ENCODE results near the gene RFFL.

GRCh38 chr17:35017021-35017420, 46.5 kb downstream of the RFFL start:
- no peak for TF ChIP-seq CTCF (IDR thresholded peaks at IDR 0.05; ENCODE audit: poor library complexity, severe bottlenecking)
- no peak for TF ChIP-seq EZH2 (IDR thresholded peaks at IDR 0.05; ENCODE audit: borderline replicate concordance, insufficient read depth, low read length, poor library complexity, severe bottlenecking)
- no peak for TF ChIP-seq MXI1 (conservative IDR thresholded peaks at IDR 0.05; ENCODE audit: poor library complexity, severe bottlenecking)
- TF ChIP-seq EP300 (conservative IDR thresholded peaks at IDR 0.05; ENCODE audit: poor library complexity, severe bottlenecking): no peak
- no peak for TF ChIP-seq POLR2AphosphoS5 (IDR thresholded peaks at IDR 0.05)
- TF ChIP-seq SMC3 (conservative IDR thresholded peaks at IDR 0.05; ENCODE audit: poor library complexity): no peak

All from neural cell (in vitro differentiated cells).